Measurements from ENCODE around the gene CHMP3. TPM values are rescaled to one million over a fixed set of nuclear protein-coding genes. Genes with fewer than 3 reads are reported as not detected.

CHMP3 gene
- total RNA-seq, 1 donor from 2014 or later = 83.7 TPM

DNA sequence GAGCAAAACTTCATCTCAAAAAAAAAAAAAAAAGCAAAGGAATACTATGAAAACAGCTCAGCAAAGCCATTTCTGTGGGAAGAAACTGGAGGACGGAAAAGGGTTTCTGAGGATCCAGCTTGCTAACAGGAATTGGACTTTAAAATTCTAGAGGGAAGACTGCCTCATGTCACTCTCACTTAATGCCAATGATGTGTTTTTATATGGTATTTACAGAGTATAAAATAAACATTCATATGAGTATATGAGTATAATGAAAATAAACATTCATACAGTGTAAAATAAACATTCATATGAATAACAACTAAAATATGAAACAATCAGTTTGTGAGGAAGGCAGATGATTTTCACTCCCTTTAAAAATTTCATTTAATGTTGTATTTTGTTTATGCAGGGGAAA, 43.9 kb downstream of the CHMP3 start:
- Mint-ChIP-seq H3K27me3 (ENCODE audit: low read depth) (no peaks in the 10 kb centered on the region), H3K27ac (ENCODE audit: unreplicated experiment) (no peak overlapping the region), H3K4me3 (no peak overlapping the region), H3K36me3 (ENCODE audit: low read depth) (peaks cover 9% of the 10 kb centered on the region), H3K4me1 (no peaks in the 10 kb centered on the region), H3K9me3 (peaks cover 5% of the 10 kb centered on the region)
- TF ChIP-seq, protein P1, sequence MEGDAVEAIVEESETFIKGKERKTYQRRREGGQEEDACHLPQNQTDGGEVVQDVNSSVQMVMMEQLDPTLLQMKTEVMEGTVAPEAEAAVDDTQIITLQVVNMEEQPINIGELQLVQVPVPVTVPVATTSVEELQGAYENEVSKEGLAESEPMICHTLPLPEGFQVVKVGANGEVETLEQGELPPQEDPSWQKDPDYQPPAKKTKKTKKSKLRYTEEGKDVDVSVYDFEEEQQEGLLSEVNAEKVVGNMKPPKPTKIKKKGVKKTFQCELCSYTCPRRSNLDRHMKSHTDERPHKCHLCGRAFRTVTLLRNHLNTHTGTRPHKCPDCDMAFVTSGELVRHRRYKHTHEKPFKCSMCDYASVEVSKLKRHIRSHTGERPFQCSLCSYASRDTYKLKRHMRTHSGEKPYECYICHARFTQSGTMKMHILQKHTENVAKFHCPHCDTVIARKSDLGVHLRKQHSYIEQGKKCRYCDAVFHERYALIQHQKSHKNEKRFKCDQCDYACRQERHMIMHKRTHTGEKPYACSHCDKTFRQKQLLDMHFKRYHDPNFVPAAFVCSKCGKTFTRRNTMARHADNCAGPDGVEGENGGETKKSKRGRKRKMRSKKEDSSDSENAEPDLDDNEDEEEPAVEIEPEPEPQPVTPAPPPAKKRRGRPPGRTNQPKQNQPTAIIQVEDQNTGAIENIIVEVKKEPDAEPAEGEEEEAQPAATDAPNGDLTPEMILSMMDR (conservative IDR thresholded peaks at IDR 0.05) = no peak
- no peak for DNase-seq (ENCODE audit: low read depth, low spot score)

DNA sequence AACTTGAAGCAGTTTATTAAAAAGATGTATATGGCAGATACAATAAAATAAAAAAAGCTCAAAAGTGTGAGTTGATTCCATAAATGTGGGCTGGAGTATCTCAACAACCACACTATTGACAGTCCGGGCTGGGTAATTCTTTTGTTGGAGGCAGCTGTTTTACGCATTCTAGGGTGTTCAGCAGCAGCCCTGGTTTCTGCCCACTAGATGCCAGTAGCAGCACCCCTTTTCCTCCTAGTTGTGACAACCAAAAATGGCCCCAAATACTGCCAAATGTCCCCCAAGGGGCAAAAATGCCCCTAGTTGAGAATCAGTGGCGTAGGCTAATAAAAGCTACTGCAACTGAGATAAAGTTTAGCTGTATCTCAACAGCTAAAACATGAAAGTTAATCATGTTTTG, 44.8 kb downstream of the CHMP3 start:
- DNase-seq (ENCODE audit: low read depth, low spot score) = no peak
- Mint-ChIP-seq H3K4me3 (no peak overlapping the region), H3K36me3 (ENCODE audit: low read depth) (peaks cover 9% of the 10 kb centered on the region), H3K27ac (ENCODE audit: unreplicated experiment) (no peak overlapping the region), H3K27me3 (ENCODE audit: low read depth) (no peaks in the 10 kb centered on the region), H3K4me1 (no peaks in the 10 kb centered on the region), H3K9me3 (peaks cover 5% of the 10 kb centered on the region)
- TF ChIP-seq, protein P1 (conservative IDR thresholded peaks at IDR 0.05) = peak; percentile 22

DNA sequence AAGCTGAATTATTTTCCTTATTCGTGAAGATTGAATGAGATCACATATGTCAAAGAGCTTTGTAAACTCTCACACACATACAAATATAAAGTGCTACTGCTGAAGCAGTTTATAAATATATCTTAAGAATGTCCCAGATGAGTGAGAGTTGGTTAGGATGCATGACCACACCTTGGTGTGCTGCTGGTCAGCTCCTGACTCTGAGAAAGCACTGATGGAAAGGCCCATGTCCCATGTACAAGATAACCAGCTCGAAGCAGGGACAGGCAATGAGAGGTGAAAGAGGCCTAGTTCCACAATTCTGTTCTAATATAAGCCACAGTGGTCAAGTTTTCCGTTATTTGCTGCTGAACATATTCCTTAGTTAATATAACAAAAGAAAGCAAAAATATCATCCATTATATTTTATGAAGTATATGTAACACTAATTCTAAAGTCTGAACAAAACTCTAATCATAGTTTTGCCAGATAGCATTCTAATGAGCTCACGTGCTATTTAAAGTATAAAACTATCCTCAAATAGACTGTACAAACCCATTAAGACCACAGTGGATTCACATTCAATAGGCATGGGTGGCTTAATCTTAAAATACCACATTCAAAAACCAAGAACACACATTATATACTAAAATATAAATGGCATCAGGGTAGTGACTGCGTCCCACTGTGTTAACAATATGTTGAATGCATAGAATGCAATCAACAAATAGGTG, 49.1 kb downstream of the CHMP3 start:
- H3K4me1 Mint-ChIP-seq = no peaks in the 10 kb centered on the region
- TF ChIP-seq, protein P1 (conservative IDR thresholded peaks at IDR 0.05) = no peak

DNA sequence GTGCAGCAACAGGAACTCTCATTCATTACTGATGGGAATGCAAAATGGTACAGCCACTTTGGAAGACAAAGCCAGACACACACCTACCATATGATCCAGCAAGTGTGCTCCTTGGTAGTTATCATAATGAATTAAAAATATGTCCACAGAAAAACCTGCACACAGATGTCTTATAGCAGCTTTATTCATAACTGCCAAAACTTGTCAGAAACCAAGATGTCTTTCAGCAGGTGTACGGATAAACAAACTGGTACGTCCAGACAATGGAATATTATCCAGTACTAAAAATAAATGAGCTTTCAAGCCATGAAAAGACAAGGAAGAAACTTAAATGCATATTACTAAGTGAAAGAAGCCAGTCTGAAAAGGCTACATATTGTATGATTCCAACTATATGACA, 50.4 kb downstream of the CHMP3 start:
- TF ChIP-seq, protein P1 (conservative IDR thresholded peaks at IDR 0.05) = no peak
- Mint-ChIP-seq H3K9me3 (no peaks in the 10 kb centered on the region), H3K36me3 (ENCODE audit: low read depth) (peaks cover 18% of the 10 kb centered on the region), H3K27ac (ENCODE audit: unreplicated experiment) (no peak overlapping the region), H3K4me3 (no peak overlapping the region), H3K27me3 (ENCODE audit: low read depth) (no peaks in the 10 kb centered on the region), H3K4me1 (no peaks in the 10 kb centered on the region)
- no peak for DNase-seq (ENCODE audit: low read depth, low spot score)

More for the DNA sequence above, 49.1 kb downstream of the CHMP3 start:
- Mint-ChIP-seq H3K27me3 (ENCODE audit: low read depth) (no peaks in the 10 kb centered on the region), H3K36me3 (ENCODE audit: low read depth) (peaks cover 11% of the 10 kb centered on the region), H3K4me3 (no peak overlapping the region), H3K27ac (ENCODE audit: unreplicated experiment) (no peak overlapping the region), H3K9me3 (no peaks in the 10 kb centered on the region)
- no peak for DNase-seq (ENCODE audit: low read depth, low spot score)

DNA sequence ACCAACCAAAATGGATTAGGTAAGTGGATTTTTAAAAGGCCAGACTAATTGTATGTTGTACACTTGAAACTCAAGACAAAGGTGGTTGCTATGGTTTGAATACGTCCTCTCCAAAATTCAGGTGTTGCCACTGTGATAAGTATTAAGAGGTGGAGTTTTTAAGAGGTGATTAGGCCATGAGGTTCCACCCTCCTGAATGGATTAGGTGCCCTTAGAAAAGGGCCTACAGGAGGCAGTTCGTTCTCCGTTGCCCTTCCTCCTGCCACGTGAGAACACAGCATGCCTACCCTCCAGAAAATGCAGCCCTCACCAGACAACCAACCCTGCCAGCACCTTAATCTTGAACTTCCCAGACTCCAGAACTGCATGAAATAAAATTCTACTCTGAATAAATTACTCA, 51.2 kb downstream of the CHMP3 start:
- TF ChIP-seq, protein P1 (conservative IDR thresholded peaks at IDR 0.05) = no peak
- Mint-ChIP-seq H3K27ac (ENCODE audit: unreplicated experiment) (no peak overlapping the region), H3K27me3 (ENCODE audit: low read depth) (no peaks in the 10 kb centered on the region), H3K36me3 (ENCODE audit: low read depth) (peaks cover 23% of the 10 kb centered on the region), H3K9me3 (no peaks in the 10 kb centered on the region), H3K4me3 (no peak overlapping the region), H3K4me1 (no peaks in the 10 kb centered on the region)
- DNase-seq (ENCODE audit: low read depth, low spot score) = no peak
